Adrenal gland (tissue), 12 donors: ENCODE results near the gene ADAMTSL3. TPM values are rescaled to one million over a fixed set of nuclear protein-coding genes. Genes with fewer than 3 reads are reported as not detected.

Source experiments
- DNase-seq, 7 donors: peaks; one replicate each; pipeline ENCODE4 v3.0.0-alpha.2; 2019 to 2020
- H3K27ac ChIP-seq, 5 donors: fragments of 200-600 bp; sonication (generic) in 4 of 5; 1 replicate in 3 of 5; 2 replicates in 2 of 5; pipeline versions ENCODE4 v1.5.1 to v1.8.0; 2016 to 2020; ENCODE audit warnings: mild to moderate bottlenecking in 1 of 5
- H3K27me3 ChIP-seq: fragments of 200-600 bp; 2 replicates; pipeline ENCODE4 v1.8.0; 2021
- H3K36me3 ChIP-seq, 2 donors: fragments of 200-600 bp; replicated peaks in 1 of 2; 1 replicate in 1 of 2; 2 replicates in 1 of 2; pipeline versions ENCODE4 v1.5.1 to v1.8.0; 2018 to 2022
- H3K4me1 ChIP-seq, 2 donors: fragments of 200-600 bp; replicated peaks in 1 of 2; 1 replicate in 1 of 2; 2 replicates in 1 of 2; pipeline versions ENCODE4 v1.5.1 to v1.8.0; 2018 to 2021
- H3K4me3 ChIP-seq, 4 donors: fragments of 200-600 bp; sonication (generic) in 3 of 4; one replicate each; pipeline ENCODE4 v1.5.1; 2016 to 2018
- H3K9me3 ChIP-seq, 3 donors: fragments of 200-600 bp; sonication (generic) in 1 of 3; replicated peaks in 1 of 3; 1 replicate in 2 of 3; 2 replicates in 1 of 3; pipeline versions ENCODE4 v1.5.1 to v1.8.0; 2016 to 2021
- POLR2A ChIP-seq, 2 donors: fragments of 450-650 bp; IDR thresholded peaks; one replicate each; pipeline ENCODE4 v1.6.1; 2017; ENCODE audit warnings: antibody characterized with exemption in 2 of 2, mild to moderate bottlenecking in 2 of 2, moderate library complexity in 1 of 2
- WGBS, 4 donors: extraction: QIAGEN DNeasy Blood & Tissue Kit in 2 of 4; methylation state at CpG; one replicate each; pipeline versions ENCODE4 v1.1.5 to v1.1.7; 2013 to 2017; 5-methylcytosine and 5-hydroxymethylcytosine counted together
- intact Hi-C, 2 donors: fragments of 100-400 bp; cut with DNase I; formaldehyde crosslinking; loops; one replicate each; pipeline versions ENCODE4 v1.14.1 to v1.15.0; 2022 to 2023
- polyA plus RNA-seq, 3 donors: library from polyadenylated mRNA; stranded (reverse); fragments of 200-250 nt in 2 of 3; fragments of 350-450 nt in 1 of 3; fragmentation: Illumina TruSeq in 1 of 3; extraction: RNeasy Lipid Tissue Mini Kit (QIAGEN cat#74804) in 1 of 3; gene quantifications; one replicate each; pipeline ENCODE4 v1.2.3, GENCODE V29; 2013 to 2014
- total RNA-seq, 9 donors: library from RNA; depleted of rRNA in 4 of 9; stranded (reverse); fragments of >200 nt in 4 of 9; fragments of 120-200 nt in 1 of 9; fragmentation: NEBNext Ultra II Directional in 1 of 9; extraction: Animal tissue kit (Norgen Biotek cat#: 25700) in 1 of 9; gene quantifications; one replicate each; pipeline versions ENCODE4 v1.1.0 to v1.2.4, GENCODE V29; 2013 to 2023
- TF ChIP-seq, protein P1 (sequence below), 6 experiments: fragments of 450-650 bp in 4 of 6; fragments of 200-600 bp in 2 of 6; sonication (generic) in 1 of 6; IDR thresholded peaks; 1 replicate in 5 of 6; 2 replicates in 1 of 6; pipeline versions ENCODE4 v1.5.1 to v1.8.0; 2016 to 2021; ENCODE audit warnings: antibody characterized with exemption in 6 of 6, mild to moderate bottlenecking in 2 of 6, moderate library complexity in 1 of 6
- donor health status: healthy with polysubstance abuse.
- donor health status: Bipolar disorder and iron deficiency.
- donor health status: DM: yes; HTN: yes; CAD: no.
- donor health status: DM: no; HTN: no; CAD: no.
- donor health status: DM: no; HTN: no; CAD: no.
- donor health status: DM: yes; HTN: yes; CAD: no.

Gene ADAMTSL3
- total and polyA plus RNA-seq, 12 donors = 0.98 to 19.7 (median 10.5) TPM

DNA sequence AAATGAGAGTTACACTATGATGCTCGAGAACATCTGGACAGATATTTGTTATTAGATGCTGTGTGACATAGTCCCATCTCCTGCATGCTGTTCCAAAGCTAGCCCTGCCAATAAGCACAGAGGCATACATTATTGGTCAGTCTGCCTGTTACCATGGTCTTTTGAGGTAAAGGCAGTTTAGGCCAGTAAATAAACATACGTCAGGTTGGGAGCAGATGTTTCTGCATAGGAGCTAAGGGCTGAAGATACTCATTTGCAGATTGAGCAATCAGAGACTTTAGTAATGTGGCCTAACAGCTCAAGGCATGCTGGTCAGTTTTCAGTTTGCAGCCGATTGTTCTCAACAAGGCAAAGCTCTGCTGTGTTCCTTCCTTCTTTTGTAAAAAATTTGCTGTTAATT, 192.9 kb downstream of the ADAMTSL3 start:
- 45 to 58% (median 52%) methylated on average over 3 of the region's 3 CpGs for whole genome bisulfite sequencing, 4 donors
- H3K36me3 ChIP-seq = no peaks in the 10 kb centered on the region
- no peak for DNase-seq
- intact Hi-C loops = no loop called here
- TF ChIP-seq POLR2A (IDR thresholded peaks at IDR 0.05) = no peak
- TF ChIP-seq, protein P1, sequence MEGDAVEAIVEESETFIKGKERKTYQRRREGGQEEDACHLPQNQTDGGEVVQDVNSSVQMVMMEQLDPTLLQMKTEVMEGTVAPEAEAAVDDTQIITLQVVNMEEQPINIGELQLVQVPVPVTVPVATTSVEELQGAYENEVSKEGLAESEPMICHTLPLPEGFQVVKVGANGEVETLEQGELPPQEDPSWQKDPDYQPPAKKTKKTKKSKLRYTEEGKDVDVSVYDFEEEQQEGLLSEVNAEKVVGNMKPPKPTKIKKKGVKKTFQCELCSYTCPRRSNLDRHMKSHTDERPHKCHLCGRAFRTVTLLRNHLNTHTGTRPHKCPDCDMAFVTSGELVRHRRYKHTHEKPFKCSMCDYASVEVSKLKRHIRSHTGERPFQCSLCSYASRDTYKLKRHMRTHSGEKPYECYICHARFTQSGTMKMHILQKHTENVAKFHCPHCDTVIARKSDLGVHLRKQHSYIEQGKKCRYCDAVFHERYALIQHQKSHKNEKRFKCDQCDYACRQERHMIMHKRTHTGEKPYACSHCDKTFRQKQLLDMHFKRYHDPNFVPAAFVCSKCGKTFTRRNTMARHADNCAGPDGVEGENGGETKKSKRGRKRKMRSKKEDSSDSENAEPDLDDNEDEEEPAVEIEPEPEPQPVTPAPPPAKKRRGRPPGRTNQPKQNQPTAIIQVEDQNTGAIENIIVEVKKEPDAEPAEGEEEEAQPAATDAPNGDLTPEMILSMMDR (IDR thresholded peaks at IDR 0.05) = no peak
- H3K4me1 ChIP-seq = peaks cover 0 to 6% of the 10 kb centered on the region in 2 donors
- H3K27ac ChIP-seq = peak overlapping the region in 1 of 5 donors; percentile 46
- no peaks in the 10 kb centered on the region for H3K9me3 ChIP-seq
- no peak overlapping the region for H3K4me3 ChIP-seq
- H3K27me3 ChIP-seq = no peaks in the 10 kb centered on the region

DNA sequence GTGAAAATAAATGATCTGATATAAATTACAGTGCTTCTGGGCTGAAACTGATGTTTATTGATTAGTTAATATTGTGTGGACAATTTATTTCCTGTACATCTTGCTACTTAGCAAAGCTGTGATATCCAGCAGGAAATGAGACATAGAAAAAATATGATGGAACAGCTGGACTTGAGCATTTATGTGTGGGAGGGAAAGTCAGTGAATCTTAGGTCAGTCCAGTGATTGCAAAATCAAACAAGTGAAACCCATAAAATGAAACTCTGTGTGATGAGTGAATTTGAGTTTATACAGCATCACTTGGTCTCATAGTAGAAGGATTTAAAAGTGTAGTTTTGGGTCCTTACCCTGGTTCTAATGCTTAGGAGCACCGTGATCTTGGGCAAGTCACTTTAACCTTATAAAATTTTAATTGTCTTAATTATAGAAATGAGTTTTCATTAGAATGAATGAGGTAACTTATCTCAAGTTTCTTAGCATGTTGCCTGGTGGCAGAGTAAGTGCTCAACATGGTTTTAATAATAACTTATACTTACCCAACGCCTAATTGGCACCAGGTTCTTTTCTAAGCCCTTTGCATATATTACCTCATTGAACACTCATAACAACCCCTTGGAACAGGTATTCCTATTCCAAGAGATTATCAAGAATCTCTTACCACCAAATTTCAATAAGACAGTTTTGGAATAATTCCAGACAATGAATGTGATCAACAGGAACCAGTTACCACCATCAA, 194.6 kb downstream of the ADAMTSL3 start:
- 62 to 67% (median 62%) methylated on average over 2 of the region's 2 CpGs for WGBS, 4 donors
- TF ChIP-seq, protein P1 (IDR thresholded peaks at IDR 0.05) = no peak
- no peak for TF ChIP-seq POLR2A (IDR thresholded peaks at IDR 0.05)
- Histone ChIP-seq H3K27me3 (no peaks in the 10 kb centered on the region), H3K9me3 (no peaks in the 10 kb centered on the region), H3K4me3 (no peak overlapping the region), H3K36me3 (no peaks in the 10 kb centered on the region), H3K27ac (peak overlapping the region in 1 of 5 donors; percentile 38), H3K4me1 (peaks cover 0 to 6% of the 10 kb centered on the region in 2 donors)
- DNase-seq = no peak
- intact Hi-C loops = no loop called here

DNA sequence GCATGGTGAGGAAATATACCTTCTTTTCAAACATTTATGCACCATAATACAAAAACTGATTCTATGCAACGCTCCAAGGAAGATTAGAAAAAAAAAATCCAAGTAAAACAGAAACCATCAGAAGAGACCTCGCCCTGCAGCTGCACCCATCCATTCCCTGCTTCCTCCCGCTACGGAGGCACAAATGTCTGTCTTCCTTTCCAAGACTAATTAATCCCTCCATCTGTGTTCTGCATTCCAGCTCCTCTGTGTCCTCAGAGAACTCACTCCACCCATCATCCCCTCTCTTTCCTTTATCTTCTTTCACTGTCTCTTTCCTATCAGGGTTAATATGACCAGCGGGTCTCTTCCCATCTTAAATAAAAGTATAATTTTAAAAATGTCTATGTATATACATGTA, 196.1 kb downstream of the ADAMTSL3 start:
- intact Hi-C loops = no loop called here
- WGBS, 4 donors = 52 to 60% (median 56%) methylated on average over 5 of the region's 5 CpGs
- no peak for DNase-seq
- no peak for TF ChIP-seq POLR2A (IDR thresholded peaks at IDR 0.05)
- TF ChIP-seq, protein P1 (IDR thresholded peaks at IDR 0.05) = no peak
- no peaks in the 10 kb centered on the region for H3K36me3 ChIP-seq
- no peak overlapping the region for H3K27ac ChIP-seq
- no peak overlapping the region for H3K4me3 ChIP-seq
- no peaks in the 10 kb centered on the region for H3K9me3 ChIP-seq
- H3K4me1 ChIP-seq = peaks cover 0 to 6% of the 10 kb centered on the region in 2 donors
- no peaks in the 10 kb centered on the region for H3K27me3 ChIP-seq

DNA sequence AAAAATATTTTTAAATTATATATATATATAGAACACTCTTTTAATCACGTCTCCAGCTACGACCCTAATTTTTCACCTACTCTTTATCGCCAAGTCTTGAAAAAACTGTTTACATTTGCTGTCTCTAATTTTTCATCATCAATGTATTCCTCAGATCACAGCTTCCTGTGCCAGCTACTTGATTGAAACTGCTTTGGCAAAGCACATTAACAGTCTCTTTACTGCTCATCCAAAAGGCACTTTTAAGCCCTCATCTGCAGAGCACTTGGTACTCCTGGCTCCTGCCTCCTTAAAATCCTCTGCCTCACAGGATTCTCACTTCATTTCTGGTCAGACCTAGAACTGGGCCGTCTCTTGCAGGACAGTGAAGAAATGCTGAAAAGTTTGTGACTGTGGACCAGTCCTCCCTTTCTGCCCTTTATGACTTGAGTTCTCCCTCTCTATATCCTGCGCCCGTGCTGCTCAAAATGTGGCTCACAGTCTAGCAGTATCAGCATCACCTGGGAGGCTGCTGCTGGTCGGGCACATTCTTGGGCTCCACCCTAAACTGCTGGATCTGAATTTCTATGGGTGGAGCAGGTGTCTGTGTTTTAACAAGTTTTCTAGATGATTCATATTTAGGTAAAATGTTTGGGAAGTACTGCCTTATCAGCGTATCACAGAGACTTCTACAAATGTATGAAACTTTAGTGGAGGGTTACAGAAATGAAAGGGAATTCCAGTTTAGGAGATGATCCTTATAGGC, 196.8 kb downstream of the ADAMTSL3 start:
- Histone ChIP-seq H3K27ac (peak overlapping the region in 1 of 5 donors; percentile 10), H3K27me3 (no peaks in the 10 kb centered on the region), H3K9me3 (no peaks in the 10 kb centered on the region), H3K4me3 (no peak overlapping the region), H3K36me3 (no peaks in the 10 kb centered on the region), H3K4me1 (peaks cover 0 to 6% of the 10 kb centered on the region in 2 donors)
- no peak for DNase-seq
- WGBS, 4 donors = 65 to 76% (median 70%) methylated on average over 8 of the region's 8 CpGs
- TF ChIP-seq POLR2A (IDR thresholded peaks at IDR 0.05) = no peak
- TF ChIP-seq, protein P1 (IDR thresholded peaks at IDR 0.05) = no peak
- intact Hi-C loops = no loop called here
